Effector memory CD4-positive, alpha-beta T cell (primary cell): ENCODE results near the gene HLA-DQA1.

Source experiments
- DNase-seq, 3 donors: peaks; one replicate each; pipeline ENCODE4 v3.0.0-alpha.2; 2020
- H3K27ac ChIP-seq: 2 replicates; pipeline ENCODE4 v1.7.0; 2013; ENCODE audit warnings: mild to moderate bottlenecking, low read length, moderate library complexity; ENCODE audit not compliant: insufficient read depth, poor library complexity, severe bottlenecking
- H3K27me3 ChIP-seq: replicated peaks from 2 replicates; pipeline ENCODE4 v1.7.0; 2013; ENCODE audit warnings: mild to moderate bottlenecking, low read length; ENCODE audit not compliant: insufficient read depth, control insufficient read depth, poor library complexity, severe bottlenecking
- H3K36me3 ChIP-seq: 2 replicates; pipeline ENCODE4 v1.7.0; 2013; ENCODE audit warnings: mild to moderate bottlenecking, low read length, moderate library complexity; ENCODE audit not compliant: control insufficient read depth, insufficient read depth
- H3K4me1 ChIP-seq: 2 replicates; pipeline ENCODE4 v1.7.0; 2013; ENCODE audit warnings: low read length, mild to moderate bottlenecking; ENCODE audit not compliant: control insufficient read depth, insufficient read depth, poor library complexity, severe bottlenecking
- H3K4me3 ChIP-seq: 2 replicates; pipeline ENCODE4 v1.7.0; 2013; ENCODE audit warnings: low read length, low read depth, mild to moderate bottlenecking; ENCODE audit not compliant: insufficient read depth, poor library complexity, severe bottlenecking
- H3K9me3 ChIP-seq: 2 replicates; pipeline ENCODE4 v1.7.0; 2013; ENCODE audit warnings: mild to moderate bottlenecking, low read length, moderate library complexity; ENCODE audit not compliant: control insufficient read depth

The HLA-DQA1 gene

DNA sequence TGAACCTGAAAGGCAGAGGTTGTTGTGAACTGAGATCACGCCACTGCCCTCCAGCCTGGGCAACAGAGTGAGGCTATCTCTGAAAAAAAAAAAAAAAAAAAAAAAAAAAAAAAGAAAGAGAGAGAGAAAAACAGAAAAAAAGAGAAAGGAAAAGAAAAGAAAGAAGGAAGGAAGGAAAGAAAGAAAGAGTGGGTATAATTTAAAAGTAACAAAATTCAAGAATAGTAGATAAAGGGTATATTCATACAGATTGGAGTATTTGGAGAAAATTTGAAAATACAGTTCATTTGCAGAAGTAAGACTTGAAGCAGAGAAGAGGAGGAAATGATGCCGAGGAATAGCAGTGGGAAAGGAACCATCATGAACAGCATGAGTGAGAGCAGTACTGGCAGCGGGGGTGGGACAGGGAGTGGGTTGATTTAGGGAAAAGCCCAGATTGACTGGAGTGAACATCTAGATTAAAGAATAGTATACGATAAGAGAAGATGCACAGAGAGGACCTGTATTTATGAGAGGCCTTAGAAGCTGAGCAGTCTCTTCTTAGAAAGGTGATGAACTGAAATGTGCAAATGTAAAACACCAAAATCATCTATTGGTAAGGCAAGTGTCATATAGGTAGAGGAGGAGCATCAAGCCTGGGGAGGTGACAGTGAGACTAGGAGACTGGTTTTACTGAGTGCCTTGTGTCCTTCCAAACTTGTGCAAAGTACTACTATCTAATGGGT, 29.8 kb upstream of the HLA-DQA1 start:
- H3K27ac ChIP-seq = no peak overlapping the region
- no peak for DNase-seq
- H3K9me3 ChIP-seq = no peaks in the 10 kb centered on the region

GRCh38 chr6:32607988-32608298, 29.3 kb upstream of the HLA-DQA1 start:
- Histone ChIP-seq H3K4me3 (no peak overlapping the region), H3K36me3 (no peaks in the 10 kb centered on the region), H3K27ac (no peak overlapping the region), H3K4me1 (peaks cover 4% of the 10 kb centered on the region), H3K9me3 (no peaks in the 10 kb centered on the region), H3K27me3 (no peaks in the 10 kb centered on the region)
- DNase-seq = no peak

More for the DNA sequence above, 29.8 kb upstream of the HLA-DQA1 start:
- Histone ChIP-seq H3K4me1 (peaks cover 4% of the 10 kb centered on the region), H3K4me3 (no peak overlapping the region), H3K27me3 (no peaks in the 10 kb centered on the region), H3K36me3 (no peaks in the 10 kb centered on the region)

GRCh38 chr6:32608362-32608761, 28.8 kb upstream of the HLA-DQA1 start:
- Histone ChIP-seq H3K4me3 (no peak overlapping the region), H3K27me3 (no peaks in the 10 kb centered on the region), H3K4me1 (peaks cover 4% of the 10 kb centered on the region), H3K27ac (no peak overlapping the region), H3K36me3 (no peaks in the 10 kb centered on the region), H3K9me3 (no peaks in the 10 kb centered on the region)
- DNase-seq = no peak

DNA sequence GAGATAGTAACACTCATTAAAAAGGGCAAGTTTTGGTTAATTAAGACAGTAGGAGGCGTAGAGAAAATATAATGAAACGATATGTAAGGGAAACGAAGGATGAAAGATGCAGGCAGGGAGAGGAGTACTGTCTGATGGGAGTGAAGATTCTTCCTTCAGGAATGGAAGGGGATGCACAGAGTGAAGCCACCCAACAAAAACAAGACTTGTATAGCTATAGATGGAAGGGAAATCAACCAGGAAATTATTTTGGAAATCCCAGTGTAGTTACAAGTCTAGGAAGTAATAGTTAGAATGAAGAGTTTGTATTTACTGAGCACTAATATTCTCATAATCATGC, 27.8 kb upstream of the HLA-DQA1 start:
- no peak overlapping the region for H3K4me3 ChIP-seq
- no peaks in the 10 kb centered on the region for H3K36me3 ChIP-seq
- H3K27me3 ChIP-seq = no peaks in the 10 kb centered on the region
- no peak for DNase-seq
- no peaks in the 10 kb centered on the region for H3K4me1 ChIP-seq
- H3K9me3 ChIP-seq = no peaks in the 10 kb centered on the region
- peak overlapping the region; percentile 75 for H3K27ac ChIP-seq

GRCh38 chr6:32609731-32610640, 27.2 kb upstream of the HLA-DQA1 start:
- H3K4me3 ChIP-seq = peak overlapping the region; percentile 29
- H3K27ac ChIP-seq = peak overlapping the region; percentile 75
- H3K36me3 ChIP-seq = no peaks in the 10 kb centered on the region
- no peaks in the 10 kb centered on the region for H3K4me1 ChIP-seq
- H3K27me3 ChIP-seq = no peaks in the 10 kb centered on the region
- DNase-seq = peak; percentile 32 to 64 (median 60)
- no peaks in the 10 kb centered on the region for H3K9me3 ChIP-seq

- no peaks in the 10 kb centered on the region for H3K4me1 ChIP-seq
- no peak for DNase-seq
- H3K9me3 ChIP-seq = no peaks in the 10 kb centered on the region
- peak overlapping the region; percentile 75 for H3K27ac ChIP-seq
- H3K27me3 ChIP-seq = no peaks in the 10 kb centered on the region
- H3K36me3 ChIP-seq = no peaks in the 10 kb centered on the region
- no peak overlapping the region for H3K4me3 ChIP-seq
Measured at GRCh38 chr6:32610682-32611296, 26.4 kb upstream of the HLA-DQA1 start.

- no peaks in the 10 kb centered on the region for H3K27me3 ChIP-seq
- no peak overlapping the region for H3K27ac ChIP-seq
- no peak for DNase-seq
- H3K9me3 ChIP-seq = no peaks in the 10 kb centered on the region
- H3K4me3 ChIP-seq = no peak overlapping the region
- no peaks in the 10 kb centered on the region for H3K36me3 ChIP-seq
- H3K4me1 ChIP-seq = no peaks in the 10 kb centered on the region
Measured at GRCh38 chr6:32613475-32613874, 23.7 kb upstream of the HLA-DQA1 start.

- H3K4me3 ChIP-seq = no peak overlapping the region
Measured at GRCh38 chr6:32614366-32615081, 22.7 kb upstream of the HLA-DQA1 start.

GRCh38 chr6:32615885-32616532, 21.2 kb upstream of the HLA-DQA1 start:
- Histone ChIP-seq H3K27ac (no peak overlapping the region), H3K4me1 (no peaks in the 10 kb centered on the region), H3K36me3 (no peaks in the 10 kb centered on the region), H3K9me3 (no peaks in the 10 kb centered on the region), H3K4me3 (no peak overlapping the region), H3K27me3 (no peaks in the 10 kb centered on the region)
- no peak for DNase-seq

More at GRCh38 chr6:32614366-32615081, 22.7 kb upstream of the HLA-DQA1 start:
- Histone ChIP-seq H3K27ac (no peak overlapping the region), H3K36me3 (no peaks in the 10 kb centered on the region), H3K27me3 (no peaks in the 10 kb centered on the region), H3K9me3 (no peaks in the 10 kb centered on the region), H3K4me1 (no peaks in the 10 kb centered on the region)
- DNase-seq = no peak
